GM23248 (cell line): ENCODE data around the gene ACTR1A.

ENCODE experiments used
- EZH2 ChIP-seq: fragments of 200-600 bp; sonication (generic); IDR thresholded peaks from 2 replicates; pipeline ENCODE4 v1.6.1; 2018; ENCODE audit warnings: antibody characterized with exemption, mild to moderate bottlenecking; ENCODE audit not compliant: insufficient read depth, poor library complexity, severe bottlenecking
- EZH2phosphoT487 ChIP-seq: fragments of 200-600 bp; sonication (generic); IDR thresholded peaks from 2 replicates; pipeline ENCODE4 v1.6.1; 2018; ENCODE audit warnings: antibody characterized with exemption, moderate library complexity, mild to moderate bottlenecking, low read depth; ENCODE audit not compliant: insufficient read depth

DNA sequence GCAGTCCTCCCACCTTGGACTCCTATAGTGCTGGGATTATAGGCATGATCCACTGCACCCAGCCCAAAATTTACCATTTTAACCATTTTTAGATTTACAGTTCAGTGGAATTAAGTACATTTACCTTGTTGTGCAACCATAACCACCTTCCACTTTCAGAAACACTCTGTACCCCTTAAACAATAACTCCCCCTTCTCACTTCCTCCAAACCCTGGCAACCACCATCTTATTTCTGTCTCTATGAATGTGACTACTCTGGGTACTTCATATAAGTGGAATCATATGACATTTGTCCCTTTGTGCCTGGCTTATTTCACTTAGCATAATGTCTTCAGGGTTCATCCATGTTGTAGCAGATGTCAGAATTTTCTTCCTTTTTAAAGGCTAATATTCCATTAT lies 34.9 kb upstream of the ACTR1A start:
- TF ChIP-seq EZH2 (no peak), EZH2phosphoT487 (no peak)
